GM18867 (cell line): ENCODE measurements around the gene GRIN2A.

Experiments used
- ATAC-seq: cut with Tn5 transposase; IDR thresholded peaks from one replicate; pipeline ENCODE4 v1.9.1; 2021; ENCODE audit warnings: mild to moderate bottlenecking, moderate library complexity; ENCODE audit not compliant: unreplicated experiment

The GRIN2A gene

DNA sequence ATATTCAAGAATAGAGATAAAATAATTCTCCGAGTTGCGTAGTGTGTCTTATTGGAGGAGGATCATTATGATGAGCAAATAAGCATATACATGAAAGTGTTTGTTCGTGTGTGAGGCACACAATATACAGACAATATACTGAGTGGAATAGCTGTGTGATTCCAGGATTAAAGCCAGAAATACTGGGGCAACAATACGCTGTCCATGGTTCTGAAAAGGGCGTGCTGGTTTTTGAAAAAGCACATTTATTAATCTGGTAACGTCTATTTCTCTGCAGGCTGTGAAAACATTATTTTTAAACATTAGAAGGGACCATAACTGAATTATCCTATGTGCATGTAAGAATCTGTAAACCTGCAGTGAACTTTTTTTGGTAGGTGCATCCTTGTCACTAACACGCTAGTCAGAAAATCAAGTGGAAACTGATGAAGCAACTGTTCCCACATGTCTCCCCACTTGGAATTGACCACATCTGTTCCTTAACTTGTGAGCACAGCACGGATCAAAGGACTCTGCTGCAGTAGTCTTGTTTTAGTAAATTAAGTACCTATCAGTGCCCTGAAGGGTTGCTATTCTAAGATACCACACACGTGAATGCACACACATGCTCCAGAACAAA is 346.0 kb downstream of the GRIN2A start:
- ATAC-seq = no peak

DNA sequence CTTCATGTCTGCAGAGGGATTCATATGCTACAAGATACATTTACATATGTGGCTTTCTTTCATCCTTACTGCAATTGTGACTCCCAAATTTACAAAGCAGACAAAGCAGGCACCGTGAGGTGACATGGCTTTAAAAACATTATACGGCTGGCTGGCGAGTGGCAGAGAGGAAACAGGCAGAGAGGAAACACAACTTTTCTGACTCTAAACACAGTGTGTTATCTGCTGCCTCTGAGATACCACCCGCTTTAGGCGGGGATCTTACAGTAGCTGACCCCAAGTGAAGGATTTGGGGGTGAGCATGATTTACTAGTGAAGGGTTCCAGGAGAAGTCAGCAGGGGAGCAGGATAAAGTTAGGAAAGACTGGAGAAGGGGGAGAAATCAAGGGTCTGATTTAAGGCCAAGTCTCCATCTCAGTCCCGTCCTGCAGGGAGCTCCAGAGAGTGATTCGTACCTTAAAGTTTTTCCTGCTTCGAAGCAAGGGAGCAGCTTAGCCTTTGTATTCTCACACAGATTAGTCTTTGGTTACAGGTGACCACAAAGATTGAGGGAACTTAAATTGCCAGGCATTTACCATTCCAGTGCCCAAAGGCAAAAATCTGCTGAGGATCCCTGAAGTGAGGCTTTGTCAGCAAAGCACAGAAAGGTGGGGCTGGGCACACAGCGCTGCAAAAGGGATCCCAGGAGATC is 355.0 kb downstream of the GRIN2A start:
- no peak for ATAC-seq

GRCh38 chr16:9826656-9827055 is 355.6 kb downstream of the GRIN2A start:
- ATAC-seq = no peak

DNA sequence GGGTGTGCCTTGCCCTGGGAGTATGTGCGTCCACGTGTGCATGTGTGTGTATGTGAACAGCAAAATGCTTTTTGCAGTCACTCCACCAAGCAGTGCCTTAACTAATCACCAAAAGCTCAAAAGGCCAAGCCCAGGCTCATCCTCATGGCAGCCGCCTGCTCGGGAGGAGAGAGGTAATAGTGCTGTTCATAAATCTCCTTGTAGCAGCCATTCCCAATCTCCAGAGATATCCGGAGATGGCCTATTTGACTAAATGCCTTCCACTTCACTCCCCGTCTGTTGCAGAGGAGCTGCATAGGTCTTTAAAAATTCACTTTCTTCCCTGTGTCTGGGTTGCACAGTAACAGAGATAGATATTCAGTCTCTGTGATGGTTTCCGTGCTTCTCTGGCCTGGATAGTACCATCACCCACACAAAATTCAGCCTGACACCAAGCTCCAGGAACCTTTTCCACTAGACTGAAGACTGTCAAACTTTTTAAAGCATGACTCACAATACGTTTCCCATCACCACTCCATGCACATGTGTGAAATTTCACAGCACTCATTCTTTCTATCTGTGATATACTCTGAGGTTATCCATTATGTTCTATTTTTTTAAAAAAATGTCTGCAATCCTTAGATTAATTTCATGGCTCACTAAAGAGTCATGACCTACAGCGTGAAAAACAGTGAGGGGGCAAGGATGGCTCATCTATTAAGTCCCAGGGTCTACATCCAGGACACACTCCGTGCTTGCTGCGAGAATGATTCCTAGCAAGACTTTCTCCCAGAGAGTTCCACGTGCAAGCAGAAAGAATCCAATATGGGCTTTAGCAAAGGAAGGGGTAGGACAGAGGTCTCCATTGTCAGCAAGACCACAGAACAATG is 357.8 kb downstream of the GRIN2A start:
- no peak for ATAC-seq

- no peak for ATAC-seq
Observed at GRCh38 chr16:9823510-9823909, 358.7 kb downstream of the GRIN2A start.

- no peak for ATAC-seq
Observed at GRCh38 chr16:9821970-9822369, 360.3 kb downstream of the GRIN2A start.

DNA sequence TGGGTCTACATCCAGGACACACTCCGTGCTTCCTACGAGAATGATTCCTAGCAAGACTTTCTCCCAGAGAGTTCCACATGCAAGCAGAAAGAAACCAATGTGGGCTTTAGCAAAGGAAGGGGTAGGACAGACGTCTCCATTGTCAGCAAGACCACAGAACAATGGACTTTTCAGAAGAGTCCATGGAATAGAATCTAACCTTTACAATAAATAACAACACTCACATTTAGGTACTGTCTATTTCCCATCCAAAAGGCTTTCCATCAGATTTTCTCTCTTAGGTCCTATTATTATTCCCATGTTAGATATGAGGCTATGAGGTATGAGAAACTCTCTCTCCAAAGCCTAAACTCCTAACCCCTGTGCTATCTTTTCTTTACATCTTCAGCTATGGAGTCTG is 360.9 kb downstream of the GRIN2A start:
- no peak for ATAC-seq

GRCh38 chr16:9820476-9821246 is 361.6 kb downstream of the GRIN2A start:
- no peak for ATAC-seq

DNA sequence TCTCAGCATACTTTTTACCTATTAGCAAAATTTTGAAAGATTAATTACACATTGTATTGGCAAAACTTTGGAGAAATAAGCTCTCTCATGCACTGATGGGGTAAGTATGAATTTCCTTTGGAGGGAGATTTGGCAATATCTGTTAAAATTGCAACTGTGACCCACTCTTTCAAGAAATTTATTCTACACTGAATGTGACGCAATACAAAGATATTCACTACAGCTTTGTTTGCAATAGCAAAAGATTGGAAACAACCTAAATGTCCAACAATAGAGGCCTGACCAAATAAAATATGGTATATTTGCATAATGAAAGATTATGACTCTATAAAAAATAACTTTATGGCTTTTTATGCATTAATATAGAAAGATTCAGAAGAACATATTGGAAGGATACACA is 363.5 kb downstream of the GRIN2A start:
- no peak for ATAC-seq

GRCh38 chr16:9817586-9817985 is 364.6 kb downstream of the GRIN2A start:
- no peak for ATAC-seq

DNA sequence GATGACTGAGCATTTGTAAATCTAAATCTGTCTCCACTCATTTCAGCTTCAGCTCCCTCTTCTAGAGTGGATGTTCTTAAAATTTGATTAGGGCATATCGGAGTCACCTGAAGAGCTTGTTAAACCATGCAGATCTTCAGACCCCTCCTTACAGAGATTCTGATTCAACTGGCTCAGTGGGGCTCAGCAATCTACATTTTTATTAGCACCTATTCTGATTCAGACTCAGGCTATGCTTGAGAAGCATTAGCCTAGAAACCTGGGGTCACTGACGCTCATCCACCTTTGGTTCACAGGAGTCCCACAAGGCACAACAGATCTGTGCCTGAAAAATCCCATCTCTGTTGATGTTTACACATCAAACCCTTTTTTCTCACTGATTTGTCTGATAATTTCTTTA is 365.6 kb downstream of the GRIN2A start:
- ATAC-seq = no peak

DNA sequence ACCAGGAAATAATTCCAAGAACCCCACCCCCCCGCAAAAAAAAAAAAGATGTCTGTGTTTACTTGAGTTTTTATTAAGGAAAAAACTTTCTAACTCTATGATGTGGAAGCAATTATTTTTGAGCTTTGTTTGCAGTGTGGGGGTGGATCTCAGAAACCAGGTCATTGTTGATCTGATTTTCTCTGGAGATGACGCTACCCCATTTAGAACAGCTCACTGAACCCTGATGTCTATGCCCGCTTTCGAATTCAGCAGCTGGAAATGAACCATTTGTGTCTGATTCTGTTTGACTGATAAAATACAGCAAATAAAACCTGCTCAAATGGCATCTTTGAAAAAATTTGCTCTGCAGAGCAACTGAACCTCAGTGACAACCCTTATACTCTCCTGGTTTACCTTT is 368.6 kb downstream of the GRIN2A start:
- ATAC-seq = no peak

- no peak for ATAC-seq
Observed at GRCh38 chr16:9808210-9808609, 374.0 kb downstream of the GRIN2A start.

DNA sequence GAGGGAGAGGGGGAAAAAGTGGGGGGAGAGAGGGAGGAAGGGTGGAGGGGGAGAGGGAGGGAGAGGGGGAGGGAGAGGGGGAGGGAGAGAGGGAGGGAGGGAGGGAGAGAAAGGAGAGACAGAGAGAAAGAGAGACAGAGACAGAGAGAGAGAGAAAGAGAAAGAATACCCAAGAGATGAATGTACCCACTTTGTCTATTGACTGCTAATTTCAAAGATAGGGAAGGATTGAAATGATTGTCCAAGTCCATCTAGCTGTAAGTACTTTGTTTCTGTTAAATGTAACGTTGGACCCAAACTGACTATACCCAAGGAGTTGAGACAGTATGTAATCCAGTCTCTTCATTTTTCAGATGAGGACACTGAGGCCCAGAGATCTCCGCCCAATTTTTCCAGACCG is 374.9 kb downstream of the GRIN2A start:
- ATAC-seq = no peak

GRCh38 chr16:9805109-9805508 is 377.1 kb downstream of the GRIN2A start:
- no peak for ATAC-seq

DNA sequence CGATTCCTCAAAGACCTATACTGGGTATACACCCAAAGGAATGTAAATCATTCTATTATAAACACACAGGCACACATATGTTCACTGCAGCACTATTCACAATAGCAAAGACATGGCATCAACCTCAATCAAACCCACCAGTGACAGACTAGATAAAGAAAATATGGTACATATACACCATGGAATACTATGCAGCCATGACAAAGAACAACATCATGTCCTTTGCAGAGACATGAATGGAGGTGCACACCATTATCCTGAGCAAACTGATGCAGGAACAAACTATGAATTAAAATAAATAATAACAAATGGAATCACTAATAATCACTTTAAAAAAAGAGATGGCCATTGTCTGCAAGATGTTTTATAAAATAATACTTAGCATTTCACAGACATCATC is 380.1 kb downstream of the GRIN2A start:
- no peak for ATAC-seq

DNA sequence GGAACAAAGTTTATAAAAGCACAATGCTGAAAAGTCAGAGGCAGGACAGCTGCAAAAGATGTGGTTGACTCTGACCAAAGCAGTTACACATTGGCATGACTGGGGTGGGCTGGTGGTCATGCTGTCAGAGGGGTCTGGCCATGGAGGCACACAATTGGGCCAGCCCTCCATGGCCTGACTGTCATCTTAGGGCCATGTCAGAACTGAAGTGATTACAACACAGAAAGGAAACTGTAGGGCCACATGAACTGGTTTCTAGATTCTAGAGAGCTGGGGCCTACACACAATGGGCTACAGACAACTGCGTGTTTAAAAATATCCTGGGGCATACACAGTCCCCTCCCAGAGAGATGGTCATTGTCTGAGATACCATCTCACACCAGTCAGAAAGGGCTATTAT is 380.6 kb downstream of the GRIN2A start:
- ATAC-seq = no peak

- no peak for ATAC-seq
Observed at GRCh38 chr16:9800186-9800738, 382.0 kb downstream of the GRIN2A start.

DNA sequence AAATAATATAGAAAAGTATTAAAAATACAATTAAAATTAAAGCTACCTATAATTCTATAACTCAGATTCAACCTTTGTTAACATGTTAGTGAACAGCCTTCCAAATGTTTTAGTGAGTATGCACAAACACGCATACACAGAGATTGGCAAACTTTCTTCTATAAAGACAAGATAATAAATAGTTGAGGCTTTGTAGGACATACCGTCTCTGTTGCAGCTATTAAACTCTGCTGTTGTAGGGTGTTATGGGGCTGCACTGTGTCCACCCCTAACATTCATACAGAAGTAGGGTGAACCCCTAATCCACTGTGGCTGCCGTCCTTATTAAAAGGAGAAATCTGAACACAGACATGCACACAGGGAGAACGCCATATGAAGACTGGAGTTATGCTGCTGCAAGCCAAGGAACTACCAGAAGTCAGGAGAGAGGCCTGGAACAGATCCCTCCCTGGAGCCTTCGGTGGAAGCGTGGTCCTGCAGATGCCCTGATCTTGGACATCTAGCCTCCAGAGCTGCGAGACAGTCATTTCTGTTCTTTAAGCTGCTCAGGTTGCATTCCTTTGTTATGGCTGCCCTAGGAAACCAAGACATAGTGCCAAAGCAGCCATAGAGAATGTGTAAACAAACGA is 383.2 kb downstream of the GRIN2A start:
- no peak for ATAC-seq

DNA sequence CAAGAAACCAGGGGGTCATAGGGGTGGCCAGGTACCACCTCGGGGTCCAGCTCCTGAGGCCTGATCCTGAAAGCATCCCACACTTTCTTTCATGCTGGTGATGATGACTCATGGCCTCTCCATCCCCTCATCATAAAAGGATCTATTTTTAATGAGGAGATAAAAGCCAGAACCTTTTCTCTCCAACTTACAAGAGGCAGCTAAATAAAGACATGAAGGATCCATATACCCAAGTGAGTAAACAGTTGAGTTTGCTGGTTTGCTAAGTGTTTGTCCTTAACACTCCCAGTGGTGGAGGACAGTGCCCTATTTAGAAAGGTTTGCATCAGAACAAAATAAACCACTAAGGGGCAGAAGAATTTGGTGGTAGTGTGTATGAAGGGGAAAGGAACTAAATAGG is 383.8 kb downstream of the GRIN2A start:
- no peak for ATAC-seq
